ENCODE data around the gene IGF2R.

The IGF2R gene

DNA sequence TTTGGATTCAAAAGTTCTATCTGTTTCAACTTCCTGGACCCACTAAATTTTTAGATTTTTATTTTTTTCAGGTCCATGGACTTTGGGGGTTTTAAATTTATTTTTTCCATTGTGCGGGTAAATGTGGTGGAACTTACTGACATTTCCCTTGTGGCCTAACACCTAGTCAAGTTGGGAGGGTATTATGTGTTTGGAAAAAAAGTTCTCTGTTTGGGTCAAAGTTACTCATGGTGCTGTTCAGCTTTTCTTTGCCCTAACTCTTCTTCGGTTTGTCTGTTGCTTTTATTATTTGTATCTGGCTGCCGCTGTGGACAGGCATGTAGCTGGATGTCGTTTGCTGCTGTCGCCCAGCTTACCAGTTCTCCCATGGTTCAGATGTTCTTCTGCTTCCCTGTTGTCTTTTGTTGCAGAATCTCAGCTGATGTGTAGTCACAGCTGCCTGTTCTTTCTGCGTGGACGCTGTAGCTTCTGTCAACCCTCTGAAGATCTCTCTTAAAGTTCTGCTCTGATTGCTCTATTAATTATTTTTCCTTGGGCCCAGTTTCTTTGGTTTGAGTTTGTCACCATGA lies 7.9 kb downstream of the IGF2R start:
- DNase-seq, result no peak

GRCh38 chr6:159977255-159977903 lies 8.5 kb downstream of the IGF2R start:
- no peak for DNase-seq

DNA sequence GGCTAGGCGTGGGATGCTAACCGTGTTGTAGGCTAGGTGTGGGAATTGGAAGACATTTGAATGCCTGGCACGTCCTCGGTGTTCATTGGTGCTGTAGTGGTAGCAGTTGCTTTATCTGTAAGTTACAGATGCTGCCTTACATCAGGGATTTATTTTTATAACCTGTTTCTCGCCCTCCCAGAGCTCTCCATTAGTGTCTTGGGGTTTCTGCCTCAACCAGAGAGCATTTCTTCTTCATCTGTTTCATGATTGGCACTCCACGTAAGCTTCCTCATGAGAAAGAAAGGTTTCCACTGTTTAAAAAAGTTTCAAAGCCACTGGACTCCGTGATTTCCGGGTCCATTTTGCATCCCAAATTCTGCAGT lies 9.0 kb downstream of the IGF2R start:
- DNase-seq, result no peak

- DNase-seq, result no peak
Measured at GRCh38 chr6:159978291-159979135, 9.6 kb downstream of the IGF2R start.

DNA sequence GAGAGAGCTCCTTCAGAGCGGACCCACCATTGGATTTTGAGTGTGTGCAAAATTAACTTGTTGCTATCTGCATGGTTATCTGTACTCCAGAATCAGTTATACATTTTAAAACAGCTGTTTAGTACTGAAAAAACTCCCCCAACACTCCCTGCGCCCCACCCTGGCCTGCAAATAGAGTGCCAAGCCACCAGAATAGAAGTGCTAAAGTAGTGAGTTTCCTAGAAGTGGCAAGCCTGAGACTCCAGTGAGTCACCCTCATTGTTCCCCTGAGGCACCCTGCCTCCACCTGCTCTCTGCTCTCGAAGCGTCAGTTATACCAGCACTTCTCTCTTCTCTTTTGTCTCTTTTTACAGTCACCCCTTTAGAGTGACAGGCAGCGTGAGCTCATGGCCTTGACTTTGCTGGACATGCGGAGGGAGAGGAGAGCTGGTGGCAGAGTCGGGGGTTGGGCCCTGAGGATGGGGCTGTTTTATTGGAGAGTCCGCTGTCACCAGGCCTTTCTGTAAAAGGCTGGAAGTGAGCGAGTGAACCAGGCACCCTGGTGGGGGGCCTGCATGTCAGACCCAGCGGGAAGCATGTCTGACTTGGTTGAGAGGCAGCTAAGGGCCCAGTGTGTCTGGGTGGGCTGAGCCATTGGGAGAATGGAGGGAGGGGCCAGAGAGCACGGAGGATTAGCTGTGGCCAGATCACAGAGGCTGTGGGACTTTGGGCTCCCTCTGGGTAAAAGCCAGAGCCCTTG lies 10.4 kb downstream of the IGF2R start:
- DNase-seq, result peak; percentile 65

GRCh38 chr6:159980474-159980873 lies 11.6 kb downstream of the IGF2R start:
- no peak for DNase-seq

DNA sequence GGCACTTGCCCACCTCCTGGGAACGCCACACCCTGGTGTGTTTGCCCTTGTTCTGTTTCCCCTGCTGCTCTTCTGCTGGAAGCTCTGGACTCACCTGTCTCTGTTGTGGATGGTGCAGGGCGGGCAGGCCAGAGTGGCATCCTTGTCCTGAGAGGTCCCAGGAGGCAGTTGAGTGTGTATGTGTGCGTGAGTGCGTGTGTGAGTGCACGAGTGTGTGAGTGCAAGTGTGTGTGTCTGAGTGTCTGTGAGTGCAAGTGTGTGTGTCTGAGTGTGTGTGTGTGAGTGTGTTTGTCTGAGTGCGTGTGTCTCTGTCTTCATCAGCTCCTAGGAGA lies 12.2 kb downstream of the IGF2R start:
- no peak for DNase-seq

GRCh38 chr6:159981403-159982245 lies 12.7 kb downstream of the IGF2R start:
- no peak for DNase-seq

DNA sequence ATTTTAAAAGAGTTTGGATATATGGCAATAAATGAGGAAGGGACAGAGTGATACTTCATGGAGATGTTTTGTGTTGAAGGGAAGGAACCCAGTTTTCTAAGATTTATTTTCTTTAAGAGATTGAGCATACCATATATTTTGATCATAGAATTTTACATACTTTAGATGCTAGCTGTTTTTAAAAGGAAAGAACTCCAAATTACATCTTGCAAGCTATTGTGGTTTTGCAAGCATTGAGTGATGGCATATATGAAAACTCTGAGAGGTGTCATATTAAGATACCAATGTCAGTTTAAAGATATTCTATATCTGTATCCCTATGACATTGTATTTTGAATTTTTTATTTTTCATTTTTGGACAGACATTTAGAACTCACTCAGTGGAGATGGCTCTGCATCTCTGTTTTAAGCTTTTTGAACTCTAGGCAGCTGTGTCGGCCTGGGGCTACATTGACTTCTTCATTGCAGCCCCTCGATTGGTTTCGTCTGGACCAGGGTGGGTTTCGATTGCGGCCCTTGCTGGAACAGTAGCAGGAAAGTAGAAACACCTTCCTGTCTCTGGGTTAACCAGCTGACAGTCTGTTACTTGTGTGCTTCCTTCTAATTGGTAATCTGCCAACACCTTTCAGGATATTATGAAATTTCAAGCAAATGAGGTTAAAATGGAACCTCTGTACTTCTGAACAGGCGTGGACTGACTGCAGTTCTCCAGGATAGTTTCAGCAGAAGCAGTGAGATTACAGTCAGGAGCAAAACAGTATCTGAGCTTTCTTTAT lies 14.0 kb downstream of the IGF2R start:
- no peak for DNase-seq

DNA sequence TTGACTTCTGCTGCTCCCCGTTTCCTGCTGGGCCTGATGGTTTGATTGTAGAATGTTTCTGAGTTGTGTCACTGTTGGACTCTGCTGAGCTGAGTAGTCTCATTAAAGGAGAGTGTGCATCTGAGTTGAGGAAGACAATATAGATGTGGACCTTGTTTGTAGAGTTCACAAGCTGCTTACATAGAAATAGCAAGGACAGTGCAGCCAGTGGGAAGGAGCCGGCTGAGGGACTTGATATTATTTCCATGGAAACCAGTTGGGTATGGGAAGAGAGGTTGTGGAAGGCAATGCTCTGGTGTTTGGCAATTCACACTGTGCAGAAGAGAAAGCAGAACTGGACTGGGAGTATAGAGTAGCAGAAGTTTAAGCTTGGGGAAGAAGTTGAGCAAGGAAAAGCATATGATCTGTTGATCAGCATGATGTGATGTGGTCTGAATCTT lies 14.8 kb downstream of the IGF2R start:
- DNase-seq, result no peak

DNA sequence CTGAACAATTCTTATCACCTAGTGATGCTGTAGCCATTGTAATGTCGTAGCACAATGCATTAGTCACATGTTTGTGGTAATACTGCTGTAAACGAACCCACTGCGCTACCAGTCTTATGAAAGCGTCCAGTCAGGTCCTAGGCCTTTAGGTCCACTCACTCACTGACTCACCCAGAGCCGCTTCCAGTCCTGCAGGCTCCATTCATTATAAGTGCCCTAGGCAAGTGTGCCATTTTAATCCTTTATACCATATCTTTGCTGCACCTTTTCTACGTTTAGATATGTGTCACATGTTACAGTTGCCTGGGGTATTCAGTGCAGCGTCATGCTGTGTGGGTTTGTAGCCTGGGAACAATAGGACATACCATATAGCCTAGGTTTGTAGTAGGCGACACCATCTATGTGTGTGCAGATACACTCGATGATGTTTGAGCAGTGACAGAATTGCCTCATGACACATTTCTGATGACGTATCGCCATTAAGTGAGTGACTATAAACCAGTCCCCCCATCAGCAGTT lies 15.4 kb downstream of the IGF2R start:
- no peak for DNase-seq

GRCh38 chr6:159985296-159985945 lies 16.5 kb downstream of the IGF2R start:
- peak; percentile 2 for DNase-seq

GRCh38 chr6:159988983-159989454 lies 20.1 kb downstream of the IGF2R start:
- DNase-seq, result no peak

- DNase-seq, result no peak
Measured at GRCh38 chr6:159989492-159990480, 20.9 kb downstream of the IGF2R start.

GRCh38 chr6:159992366-159992765 lies 23.5 kb downstream of the IGF2R start:
- DNase-seq, result no peak

- peak; percentile 17 for DNase-seq
Measured at GRCh38 chr6:159995405-159995804, 26.5 kb downstream of the IGF2R start.

DNA sequence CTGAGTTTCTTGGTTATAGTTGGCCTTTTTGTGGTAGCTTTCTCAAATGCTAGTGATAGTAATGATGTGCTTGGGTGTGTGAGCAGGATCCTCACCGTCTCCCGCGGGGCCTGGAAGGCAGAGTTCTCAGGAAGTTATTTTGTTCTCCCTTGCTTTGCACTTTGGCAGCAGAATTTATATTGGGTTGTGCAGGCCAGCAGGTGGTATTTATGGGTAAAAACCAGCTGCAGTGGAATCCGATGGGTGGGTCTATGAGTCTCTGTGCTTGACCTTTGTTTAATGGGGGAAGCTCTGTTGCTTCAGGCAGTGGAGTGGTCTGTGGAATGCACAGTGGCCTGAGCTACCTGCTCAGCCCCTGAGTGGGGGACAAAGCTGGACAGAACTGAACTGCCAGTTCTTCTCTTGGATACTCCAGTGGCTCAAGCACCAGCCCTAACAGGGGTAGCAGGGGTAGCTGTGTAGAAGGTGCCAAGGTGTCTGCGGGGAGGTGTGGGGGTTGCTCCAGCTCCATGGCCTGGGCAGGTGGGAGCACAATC lies 27.3 kb downstream of the IGF2R start:
- no peak for DNase-seq

DNA sequence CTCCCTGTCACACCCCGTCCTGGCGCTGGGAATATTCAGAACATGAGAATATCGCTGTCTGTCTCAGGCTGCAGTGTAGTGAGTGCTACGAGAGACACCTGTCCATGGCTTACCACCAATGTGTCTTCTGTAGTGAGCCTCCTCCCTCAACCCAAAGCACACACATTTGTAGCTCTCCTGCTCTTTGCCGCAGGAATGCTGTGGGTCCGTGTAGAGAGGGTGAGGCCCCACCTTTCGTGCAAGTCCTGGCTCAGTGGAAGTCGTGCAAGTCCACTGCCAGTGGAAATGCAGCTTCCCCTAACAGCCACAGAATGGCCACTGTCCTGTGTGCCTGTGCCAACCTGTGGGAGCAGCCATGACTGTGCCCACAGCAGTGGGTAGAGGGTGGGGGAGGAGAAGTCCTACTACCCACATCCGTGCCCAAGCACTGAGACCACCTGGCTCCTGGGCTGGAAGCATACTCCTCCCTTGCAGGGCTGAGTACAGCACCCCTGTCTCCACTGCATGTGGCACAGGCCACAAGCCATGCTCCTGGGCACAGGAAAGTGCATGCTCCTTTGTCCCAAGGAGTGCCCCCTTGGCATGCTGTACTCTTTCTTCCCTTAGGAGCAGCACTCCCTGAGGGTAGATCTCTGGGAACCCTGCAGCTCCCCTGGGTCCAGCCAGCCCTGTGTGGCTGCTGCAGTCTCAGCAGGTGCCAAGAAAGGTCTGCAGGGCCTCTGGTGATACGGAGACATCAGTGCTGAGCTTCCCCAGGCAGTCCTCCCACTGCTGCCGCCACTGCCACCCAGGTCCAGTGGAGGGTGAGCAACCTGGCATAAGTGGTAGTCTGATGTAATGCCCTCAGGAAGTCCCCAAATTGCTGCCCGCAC lies 28.0 kb downstream of the IGF2R start:
- no peak for DNase-seq

All from eye (tissue), 1 donor.